ENCODE data around the gene ASTN2. TPM values are rescaled to one million over a fixed set of nuclear protein-coding genes. Genes with fewer than 3 reads are reported as not detected.

The ASTN2 gene
- polyA plus RNA-seq, 2 of the 4 experiments (the other 2 are of a cell fraction): 5.8 to 11.6 TPM

- DNase-seq (ENCODE audit: low read depth in 1 of 2, low spot score in 1 of 2) (no peak), FAIRE-seq (no peak), ATAC-seq (no peak)
- no peak overlapping the region for H3K4me2 ChIP-seq
- TF ChIP-seq ZSCAN20 (CRISPR knock-in tag; IDR thresholded peaks at IDR 0.05) (no peak), ZFP36 (IDR thresholded peaks at IDR 0.05; ENCODE audit: borderline replicate concordance, partially characterized antibody) (no peak), EP300 (IDR thresholded peaks at IDR 0.05) (no peak), PHF8 (IDR thresholded peaks at IDR 0.05; ENCODE audit: borderline replicate concordance, low read depth) (no peak), CBX2 (IDR thresholded peaks at IDR 0.05; ENCODE audit: borderline replicate concordance, low read depth) (no peak), NPAS2 (CRISPR knock-in tag; IDR thresholded peaks at IDR 0.05; ENCODE audit: borderline replicate concordance) (no peak), ZC3H11A (IDR thresholded peaks at IDR 0.05) (no peak), TFCP2L1 (CRISPR knock-in tag; IDR thresholded peaks at IDR 0.05) (no peak), EHF (CRISPR knock-in tag; IDR thresholded peaks at IDR 0.05) (no peak), KDM1A (IDR thresholded peaks at IDR 0.05; ENCODE audit: low read depth) (no peak), JUN (IDR thresholded peaks at IDR 0.05) (no peak), CHD4 (IDR thresholded peaks at IDR 0.05; ENCODE audit: borderline replicate concordance) (no peak), JUNB (IDR thresholded peaks at IDR 0.05) (no peak), TP53 (CRISPR knock-in tag; IDR thresholded peaks at IDR 0.05) (no peak), MAX (IDR thresholded peaks at IDR 0.05) (no peak), NR3C1 (IDR thresholded peaks at IDR 0.05) (no peak)
- WGBS (ENCODE audit: missing lambda C conversion rate): 56% methylated on average over 2 of the region's 2 CpGs
- H3K4me3 ChIP-seq: no peak overlapping the region
- no peaks in the 10 kb centered on the region for H3K4me1 ChIP-seq
- ChIA-PET CTCF (interaction anchor here (0.7 to 9.7 kb wide), 29 partner anchors 8 to 1272 kb away, joined by 3 to 193 read pairs (median 5); no protein-coding TSS in a partner anchor), POLR2A (no interaction called here)
- H3K27ac ChIP-seq: no peak overlapping the region
- H3K9me3 ChIP-seq: no peaks in the 10 kb centered on the region
Observed at GRCh38 chr9:116859763-116860162, 555.1 kb downstream of the ASTN2 start.

- TF ChIP-seq RAD21 (conservative IDR thresholded peaks at IDR 0.05 in 1 of 2, IDR thresholded peaks at IDR 0.05 in 1 of 2) (no peak), CEBPB (IDR thresholded peaks at IDR 0.05) (peak in 1 of 2 experiments; percentile 31; a peak in 1 of 4 replicates), ELK1 (IDR thresholded peaks at IDR 0.05; ENCODE audit: low read depth, low read length) (no peak)
- DNase-seq (ENCODE audit: low read depth in 1 of 2, low spot score in 1 of 2) (no peak), ATAC-seq (no peak), FAIRE-seq (no peak)
- H3K9me3 ChIP-seq: no peaks in the 10 kb centered on the region
- ChIA-PET CTCF (interaction anchor here (1.4 to 9.7 kb wide), 3 partner anchors 10 to 120 kb away, joined by 4 to 193 read pairs (median 5); no protein-coding TSS in a partner anchor), POLR2A (no interaction called here)
- no peak overlapping the region for H3K27ac ChIP-seq
- 36% methylated on average over 2 of the region's 2 CpGs for WGBS (ENCODE audit: missing lambda C conversion rate)
- H3K4me3 ChIP-seq: no peak overlapping the region
- no peaks in the 10 kb centered on the region for H3K4me1 ChIP-seq
- no peak overlapping the region for H3K4me2 ChIP-seq
Observed at GRCh38 chr9:116857321-116857720, 557.5 kb downstream of the ASTN2 start.

GRCh38 chr9:116855881-116856662 lies 558.8 kb downstream of the ASTN2 start:
- no peaks in the 10 kb centered on the region for H3K4me1 ChIP-seq
- FAIRE-seq (no peak), DNase-seq (ENCODE audit: low read depth in 1 of 2, low spot score in 1 of 2) (no peak), ATAC-seq (no peak)
- H3K4me2 ChIP-seq: no peak overlapping the region
- no peak overlapping the region for H3K27ac ChIP-seq
- H3K9me3 ChIP-seq: no peaks in the 10 kb centered on the region
- 59% methylated on average over 4 of the region's 4 CpGs for WGBS (ENCODE audit: missing lambda C conversion rate)
- H3K4me3 ChIP-seq: no peak overlapping the region
- CTCF ChIA-PET: interaction anchor here (1.2 to 2.3 kb wide), 4 partner anchors 8 to 121 kb away, joined by 3 to 11 read pairs (median 4); no protein-coding TSS in a partner anchor
- TF ChIP-seq GATA3 (IDR thresholded peaks at IDR 0.05; ENCODE audit: borderline replicate concordance) (no peak), JUN (IDR thresholded peaks at IDR 0.05) (no peak), RNF2 (IDR thresholded peaks at IDR 0.05; ENCODE audit: borderline replicate concordance, low read depth) (no peak), EHMT2 (IDR thresholded peaks at IDR 0.05; ENCODE audit: low read depth) (no peak), SMC3 (IDR thresholded peaks at IDR 0.05) (no peak), BCL3 (IDR thresholded peaks at IDR 0.05) (no peak), FOXS1 (CRISPR knock-in tag; IDR thresholded peaks at IDR 0.05) (no peak), CHD4 (IDR thresholded peaks at IDR 0.05; ENCODE audit: borderline replicate concordance) (no peak), PBX3 (IDR thresholded peaks at IDR 0.05) (no peak)
- POLR2A ChIA-PET: no interaction called here
